H1 (cell line): ENCODE results near the gene PTPRH. TPM values are rescaled to one million over a fixed set of nuclear protein-coding genes. Genes with fewer than 3 reads are reported as not detected.
A peak's percentile ranks its signal among the peaks of the same experiment; 100 is the strongest.

Experiments used
- ATF2 ChIP-seq: IDR thresholded peaks from 2 replicates; pipeline ENCODE4 v1.6.1; 2012; ENCODE audit warnings: low read length, inconsistent platforms
- BACH1 ChIP-seq: IDR thresholded peaks from 2 replicates; pipeline ENCODE4 v1.6.1; 2012; ENCODE audit warnings: low read length, improper control_type of control experiment
- BRCA1 ChIP-seq: IDR thresholded peaks from 2 replicates; pipeline ENCODE4 v1.6.1; 2012; ENCODE audit warnings: low read depth, low read length, improper control_type of control experiment
- CREB1 ChIP-seq: IDR thresholded peaks from 2 replicates; pipeline ENCODE4 v1.6.1; 2012; ENCODE audit warnings: inconsistent platforms
- FOSL1 ChIP-seq: IDR thresholded peaks from 2 replicates; pipeline ENCODE4 v1.6.1; 2011; ENCODE audit warnings: mild to moderate bottlenecking, low read depth, low read length, moderate library complexity; ENCODE audit not compliant: insufficient read depth
- GABPA ChIP-seq: IDR thresholded peaks from 2 replicates; pipeline ENCODE4 v1.6.1; 2011; ENCODE audit warnings: mild to moderate bottlenecking, low read length, moderate library complexity, borderline replicate concordance; ENCODE audit not compliant: insufficient read depth
- HDAC2 ChIP-seq, 2 experiments: fragments of 300-600 bp in 1 of 2; sonication (generic) in 1 of 2; IDR thresholded peaks; 2 replicates each; pipeline ENCODE4 v1.6.1; 2011 to 2012; ENCODE audit warnings: low read depth in 2 of 2, low read length in 2 of 2, mild to moderate bottlenecking in 2 of 2, moderate library complexity in 2 of 2, borderline replicate concordance in 1 of 2, inconsistent platforms in 1 of 2
- HDAC6 ChIP-seq: IDR thresholded peaks from one replicate; pipeline ENCODE4 v1.7.1; 2012; ENCODE audit warnings: low read depth, mild to moderate bottlenecking, inconsistent platforms, low read length, moderate library complexity
- KDM5A ChIP-seq: fragments of 200-600 bp; IDR thresholded peaks from 2 replicates; pipeline ENCODE4 v1.7.1; 2012; ENCODE audit warnings: mild to moderate bottlenecking, low read length, inconsistent platforms, mixed read lengths
- POU5F1 ChIP-seq: IDR thresholded peaks from 2 replicates; pipeline ENCODE4 v1.6.1; 2011; ENCODE audit warnings: low read depth, mild to moderate bottlenecking, low read length, moderate library complexity
- RAD21 ChIP-seq, 2 experiments: IDR thresholded peaks in 1 of 2; conservative IDR thresholded peaks in 1 of 2; 2 replicates each; pipeline ENCODE4 v1.6.1; 2011; ENCODE audit warnings: low read depth in 2 of 2, low read length in 2 of 2, improper control_type of control experiment in 1 of 2, inconsistent platforms in 1 of 2, mild to moderate bottlenecking in 1 of 2, moderate library complexity in 1 of 2
- RNF2 ChIP-seq: fragments of 200-900, 300-1000 bp; sonication (generic); IDR thresholded peaks from 2 replicates; pipeline ENCODE4 v1.7.1; 2016; ENCODE audit warnings: borderline replicate concordance, low read depth, mild to moderate bottlenecking, antibody characterized with exemption, low read length; ENCODE audit not compliant: poor library complexity, severe bottlenecking; ENCODE audit errors: missing control alignments
- SIN3A ChIP-seq, 2 experiments: IDR thresholded peaks in 1 of 2; conservative IDR thresholded peaks in 1 of 2; 2 replicates each; pipeline ENCODE4 v1.6.1; 2011 to 2012; ENCODE audit warnings: low read length in 2 of 2, improper control_type of control experiment in 1 of 2, low read depth in 1 of 2, mild to moderate bottlenecking in 1 of 2
- SP1 ChIP-seq: IDR thresholded peaks from 2 replicates; pipeline ENCODE4 v1.6.1; 2011; ENCODE audit warnings: low read depth, low read length
- TBP ChIP-seq: IDR thresholded peaks from 2 replicates; pipeline ENCODE4 v1.6.1; 2011; ENCODE audit warnings: low read depth, low read length, improper control_type of control experiment
- ZNF274 ChIP-seq: IDR thresholded peaks from 2 replicates; pipeline ENCODE4 v1.7.0; 2012; ENCODE audit warnings: low read length, borderline replicate concordance; ENCODE audit errors: extremely low read depth
- polyA plus RNA-seq, 7 experiments: library from polyadenylated mRNA; depleted of rRNA in 3 of 7; stranded (reverse) in 5 of 7; unstranded in 2 of 7; fragments of >200 nt in 5 of 7; fragments of 200-250 nt in 2 of 7; gene quantifications; 1 replicate in 5 of 7; 2 replicates in 1 of 7; 4 replicates in 1 of 7; pipeline versions ENCODE4 v1.2.1 to v1.2.3, GENCODE V29; 2011 to 2013; ENCODE audit warnings: missing spikeins in 2 of 7, mixed read lengths in 2 of 7
- total RNA-seq: library from RNA; stranded (reverse); fragmentation: NEBNext Ultra II Directional; extraction: Animal tissue kit (Norgen Biotek cat#: 25700); gene quantifications from 2 replicates; pipeline ENCODE4 v1.2.1, GENCODE V29; 2021

Gene PTPRH
- total and polyA plus RNA-seq, 2 of the 8 experiments (the other 6 are each of a cell fraction or from before 2014, with no cell fraction given): 0.30 to 0.39 TPM

GRCh38 chr19:55216461-55217198 is 7.3 kb upstream of the PTPRH start (continued):
- peak; percentile 94 for TF ChIP-seq ATF2
- TF ChIP-seq BACH1: peak; percentile 91
- TF ChIP-seq HDAC2 (IDR thresholded peaks at IDR 0.05; ENCODE audit: borderline replicate concordance in 1 of 2, low read depth in 2 of 2, low read length in 2 of 2): peak; percentile 89 to 92; a peak in 2 of 4 replicates
- peak; percentile 71; the same call in 1 of the 2 replicates for TF ChIP-seq GABPA
- TF ChIP-seq ZNF274: no peak
- TF ChIP-seq SP1: peak; percentile 100
- no peak for TF ChIP-seq FOSL1
- no peak for TF ChIP-seq RNF2
- peak; percentile 82 for TF ChIP-seq CREB1
- TF ChIP-seq SIN3A (conservative IDR thresholded peaks at IDR 0.05 in 1 of 2, IDR thresholded peaks at IDR 0.05 in 1 of 2; ENCODE audit: low read depth in 1 of 2, low read length in 2 of 2): peak; percentile 97 to 98
- no peak for TF ChIP-seq POU5F1
- TF ChIP-seq BRCA1: no peak
- peak; percentile 55; the same call in 1 of the 2 replicates for TF ChIP-seq TBP
- no peak for TF ChIP-seq HDAC6
- peak; percentile 24 to 37; a peak in 2 of 4 replicates for TF ChIP-seq RAD21 (IDR thresholded peaks at IDR 0.05 in 1 of 2, conservative IDR thresholded peaks at IDR 0.05 in 1 of 2; ENCODE audit: low read depth in 2 of 2, low read length in 2 of 2)
- TF ChIP-seq KDM5A: no peak
